H1 (cell line): ENCODE data around the gene SLC25A48.

Experiments
- CREB1 ChIP-seq: IDR thresholded peaks from 2 replicates; pipeline ENCODE4 v1.6.1; 2012; ENCODE audit warnings: inconsistent platforms
- EP300 ChIP-seq, 2 experiments: IDR thresholded peaks; 1 replicate in 1 of 2; 2 replicates in 1 of 2; pipeline ENCODE4 v1.6.1; 2011 to 2012; ENCODE audit warnings: low read depth in 2 of 2, low read length in 2 of 2, mild to moderate bottlenecking in 2 of 2, borderline replicate concordance in 1 of 2, inconsistent platforms in 1 of 2, moderate library complexity in 1 of 2
- EZH2 ChIP-seq: fragments of 200-600 bp; sonication (generic); IDR thresholded peaks from 2 replicates; pipeline ENCODE4 v1.7.1; 2012; ENCODE audit warnings: low read depth, mild to moderate bottlenecking, moderate library complexity, low read length, inconsistent platforms; ENCODE audit not compliant: severe bottlenecking
- NRF1 ChIP-seq: IDR thresholded peaks from 2 replicates; pipeline ENCODE4 v1.6.1; 2011; ENCODE audit warnings: mild to moderate bottlenecking, low read depth, low read length, improper control_type of control experiment
- POLR2A ChIP-seq, 2 experiments: IDR thresholded peaks; 1 replicate in 1 of 2; 2 replicates in 1 of 2; pipeline ENCODE4 v1.6.1; 2011; ENCODE audit warnings: low read depth in 2 of 2, low read length in 2 of 2, mild to moderate bottlenecking in 2 of 2; ENCODE audit errors: control extremely low read depth in 1 of 2
- RNF2 ChIP-seq: fragments of 200-900, 300-1000 bp; sonication (generic); IDR thresholded peaks from 2 replicates; pipeline ENCODE4 v1.7.1; 2016; ENCODE audit warnings: borderline replicate concordance, low read depth, mild to moderate bottlenecking, antibody characterized with exemption, low read length; ENCODE audit not compliant: poor library complexity, severe bottlenecking; ENCODE audit errors: missing control alignments
- SIX5 ChIP-seq: IDR thresholded peaks from 2 replicates; pipeline ENCODE4 v1.6.1; 2011; ENCODE audit warnings: mild to moderate bottlenecking, low read depth, low read length
- SRF ChIP-seq: IDR thresholded peaks from 2 replicates; pipeline ENCODE4 v1.6.1; 2011; ENCODE audit warnings: mild to moderate bottlenecking, low read depth, low read length, moderate library complexity
- TCF12 ChIP-seq: IDR thresholded peaks from 2 replicates; pipeline ENCODE4 v1.6.1; 2011; ENCODE audit warnings: low read depth, mild to moderate bottlenecking, low read length
- ZNF274 ChIP-seq: IDR thresholded peaks from 2 replicates; pipeline ENCODE4 v1.7.0; 2012; ENCODE audit warnings: low read length, borderline replicate concordance; ENCODE audit errors: extremely low read depth
- TF ChIP-seq, protein P1 (sequence below), 3 experiments: IDR thresholded peaks; 1 replicate in 2 of 3; 2 replicates in 1 of 3; pipeline versions ENCODE4 v1.5.1 to v1.6.1; 2011; ENCODE audit warnings: low read length in 3 of 3, mild to moderate bottlenecking in 3 of 3, inconsistent platforms in 2 of 3, low read depth in 1 of 3, moderate library complexity in 1 of 3; ENCODE audit not compliant: insufficient read depth in 1 of 3; ENCODE audit errors: control extremely low read depth in 1 of 3
- TF ChIP-seq, protein P2 (sequence below): IDR thresholded peaks from 2 replicates; pipeline ENCODE4 v1.6.1; 2011; ENCODE audit warnings: low read length, improper control_type of control experiment

DNA sequence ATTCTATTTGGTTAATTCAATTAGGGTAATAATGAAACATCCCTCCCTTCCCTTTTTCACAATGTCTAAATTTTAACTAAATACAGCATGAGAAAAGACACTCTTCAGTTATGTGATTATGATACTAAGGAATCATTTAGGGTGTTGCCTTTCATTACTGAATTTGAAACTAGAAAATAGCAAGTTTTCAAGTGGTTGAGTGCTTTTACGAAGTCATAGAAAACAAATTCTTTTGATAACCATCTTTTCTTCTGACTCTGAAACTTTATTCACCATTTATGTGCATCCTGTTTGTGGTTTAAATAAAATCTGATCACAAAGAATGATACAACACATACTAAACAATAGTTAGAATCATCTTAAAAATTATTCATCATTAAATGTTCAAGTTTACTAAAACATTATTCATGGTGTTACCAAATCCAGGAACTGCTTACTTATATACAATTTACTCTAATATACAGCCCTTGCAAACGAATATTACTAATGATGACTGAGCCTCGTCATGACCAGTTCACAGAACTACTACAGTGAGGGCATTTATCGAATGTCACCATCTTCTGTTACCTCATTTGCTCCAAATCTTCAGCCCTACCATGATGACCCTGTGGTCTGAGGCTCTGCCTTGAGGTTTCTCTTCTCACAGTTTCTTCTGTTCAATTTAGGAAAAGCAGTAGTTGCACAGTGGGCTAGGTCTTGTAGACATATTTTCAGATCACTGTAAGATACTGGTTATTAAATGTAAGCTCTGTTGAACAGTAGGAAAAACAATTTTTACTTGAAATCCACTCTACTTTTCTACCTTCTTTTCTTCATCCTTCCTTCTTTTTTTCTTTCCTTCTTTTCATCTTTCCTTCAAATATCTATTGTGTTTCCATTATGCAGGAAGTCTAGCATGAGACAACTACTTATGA lies 79.5 kb downstream of the SLC25A48 start:
- TF ChIP-seq EP300 (IDR thresholded peaks at IDR 0.05; ENCODE audit: borderline replicate concordance in 1 of 2, low read depth in 2 of 2, low read length in 2 of 2) (no peak), SRF (no peak), TCF12 (no peak), POLR2A (IDR thresholded peaks at IDR 0.05; ENCODE audit: control extremely low read depth in 1 of 2, low read depth in 2 of 2, low read length in 2 of 2) (no peak), EZH2 (no peak), NRF1 (no peak), CREB1 (no peak), SIX5 (no peak), ZNF274 (no peak), RNF2 (no peak)
- TF ChIP-seq, protein P1, sequence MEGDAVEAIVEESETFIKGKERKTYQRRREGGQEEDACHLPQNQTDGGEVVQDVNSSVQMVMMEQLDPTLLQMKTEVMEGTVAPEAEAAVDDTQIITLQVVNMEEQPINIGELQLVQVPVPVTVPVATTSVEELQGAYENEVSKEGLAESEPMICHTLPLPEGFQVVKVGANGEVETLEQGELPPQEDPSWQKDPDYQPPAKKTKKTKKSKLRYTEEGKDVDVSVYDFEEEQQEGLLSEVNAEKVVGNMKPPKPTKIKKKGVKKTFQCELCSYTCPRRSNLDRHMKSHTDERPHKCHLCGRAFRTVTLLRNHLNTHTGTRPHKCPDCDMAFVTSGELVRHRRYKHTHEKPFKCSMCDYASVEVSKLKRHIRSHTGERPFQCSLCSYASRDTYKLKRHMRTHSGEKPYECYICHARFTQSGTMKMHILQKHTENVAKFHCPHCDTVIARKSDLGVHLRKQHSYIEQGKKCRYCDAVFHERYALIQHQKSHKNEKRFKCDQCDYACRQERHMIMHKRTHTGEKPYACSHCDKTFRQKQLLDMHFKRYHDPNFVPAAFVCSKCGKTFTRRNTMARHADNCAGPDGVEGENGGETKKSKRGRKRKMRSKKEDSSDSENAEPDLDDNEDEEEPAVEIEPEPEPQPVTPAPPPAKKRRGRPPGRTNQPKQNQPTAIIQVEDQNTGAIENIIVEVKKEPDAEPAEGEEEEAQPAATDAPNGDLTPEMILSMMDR (IDR thresholded peaks at IDR 0.05; ENCODE audit: control extremely low read depth in 1 of 3, insufficient read depth in 1 of 3, low read depth in 1 of 3, low read length in 3 of 3): no peak
- TF ChIP-seq, protein P2, sequence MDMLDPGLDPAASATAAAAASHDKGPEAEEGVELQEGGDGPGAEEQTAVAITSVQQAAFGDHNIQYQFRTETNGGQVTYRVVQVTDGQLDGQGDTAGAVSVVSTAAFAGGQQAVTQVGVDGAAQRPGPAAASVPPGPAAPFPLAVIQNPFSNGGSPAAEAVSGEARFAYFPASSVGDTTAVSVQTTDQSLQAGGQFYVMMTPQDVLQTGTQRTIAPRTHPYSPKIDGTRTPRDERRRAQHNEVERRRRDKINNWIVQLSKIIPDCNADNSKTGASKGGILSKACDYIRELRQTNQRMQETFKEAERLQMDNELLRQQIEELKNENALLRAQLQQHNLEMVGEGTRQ: no peak
